Measurements from ENCODE around the gene SMARCA4.
"Not testable (repeated sequence)": the region's sequence is repeated elsewhere in the genome, so short reads cannot be mapped to it uniquely, and the experiment has no call there.

SMARCA4 gene

GRCh38 chr19:11098327-11098726 lies 137.5 kb downstream of the SMARCA4 start:
- DNase-seq (ENCODE audit: low read depth), result no peak

GRCh38 chr19:11098861-11099260 lies 138.0 kb downstream of the SMARCA4 start:
- no peak for DNase-seq (ENCODE audit: low read depth)

- no peak for DNase-seq (ENCODE audit: low read depth)
Measured at GRCh38 chr19:11100049-11100448, 139.2 kb downstream of the SMARCA4 start.

- no peak for DNase-seq (ENCODE audit: low read depth)
Measured at GRCh38 chr19:11101057-11101456, 140.2 kb downstream of the SMARCA4 start.

GRCh38 chr19:11102944-11103343 lies 142.1 kb downstream of the SMARCA4 start:
- DNase-seq (ENCODE audit: low read depth), result no peak

GRCh38 chr19:11103667-11104066 lies 142.8 kb downstream of the SMARCA4 start:
- not testable (repeated sequence) for DNase-seq (ENCODE audit: low read depth)

- no peak for DNase-seq (ENCODE audit: low read depth)
Measured at GRCh38 chr19:11105014-11105636, 144.3 kb downstream of the SMARCA4 start.

GRCh38 chr19:11106477-11106876 lies 145.6 kb downstream of the SMARCA4 start:
- no peak for DNase-seq (ENCODE audit: low read depth)

GRCh38 chr19:11108746-11109145 lies 147.9 kb downstream of the SMARCA4 start:
- DNase-seq (ENCODE audit: low read depth), result no peak

GRCh38 chr19:11111117-11111770 lies 150.4 kb downstream of the SMARCA4 start:
- DNase-seq (ENCODE audit: low read depth), result no peak

- DNase-seq (ENCODE audit: low read depth), result no peak
Measured at GRCh38 chr19:11111771-11112144, 150.9 kb downstream of the SMARCA4 start.
